ENCODE measurements around the gene BRSK2.

Gene BRSK2

GRCh38 chr11:1480191-1480554, 90.4 kb downstream of the BRSK2 start:
- DNase-seq (ENCODE audit: low read depth in 1 of 2, low spot score in 1 of 2), result no peak

- DNase-seq (ENCODE audit: low read depth in 1 of 2, low spot score in 1 of 2), result no peak
Observed at GRCh38 chr11:1480555-1481482, 91.1 kb downstream of the BRSK2 start.

- DNase-seq (ENCODE audit: low read depth in 1 of 2, low spot score in 1 of 2), result no peak
Observed at GRCh38 chr11:1481483-1481825, 91.7 kb downstream of the BRSK2 start.

- no peak for DNase-seq (ENCODE audit: low read depth in 1 of 2, low spot score in 1 of 2)
Observed at GRCh38 chr11:1481861-1482441, 92.2 kb downstream of the BRSK2 start.

GRCh38 chr11:1482581-1483444, 93.1 kb downstream of the BRSK2 start:
- no peak for DNase-seq (ENCODE audit: low read depth in 1 of 2, low spot score in 1 of 2)

GRCh38 chr11:1483445-1483961, 93.8 kb downstream of the BRSK2 start:
- no peak for DNase-seq (ENCODE audit: low read depth in 1 of 2, low spot score in 1 of 2)

- no peak for DNase-seq (ENCODE audit: low read depth in 1 of 2, low spot score in 1 of 2)
Observed at GRCh38 chr11:1484061-1484671, 94.4 kb downstream of the BRSK2 start.

GRCh38 chr11:1484695-1485503, 95.2 kb downstream of the BRSK2 start:
- no peak for DNase-seq (ENCODE audit: low read depth in 1 of 2, low spot score in 1 of 2)

- DNase-seq (ENCODE audit: low read depth in 1 of 2, low spot score in 1 of 2), result no peak
Observed at GRCh38 chr11:1485504-1485885, 95.8 kb downstream of the BRSK2 start.

- DNase-seq (ENCODE audit: low read depth in 1 of 2, low spot score in 1 of 2), result no peak
Observed at GRCh38 chr11:1486054-1486825, 96.5 kb downstream of the BRSK2 start, which contains the start of gene MOB2. TSS of gene MOB2 (minus strand) at chr11:1486779. CDS start at chr11:1486556, 223 bp downstream.

- no peak for DNase-seq (ENCODE audit: low read depth in 1 of 2, low spot score in 1 of 2)
Observed at GRCh38 chr11:1487091-1487850, 97.5 kb downstream of the BRSK2 start.

- DNase-seq (ENCODE audit: low read depth in 1 of 2, low spot score in 1 of 2), result no peak
Observed at GRCh38 chr11:1487851-1488574, 98.3 kb downstream of the BRSK2 start.

GRCh38 chr11:1488575-1489180, 98.9 kb downstream of the BRSK2 start:
- DNase-seq (ENCODE audit: low read depth in 1 of 2, low spot score in 1 of 2), result no peak

- no peak for DNase-seq (ENCODE audit: low read depth in 1 of 2, low spot score in 1 of 2)
Observed at GRCh38 chr11:1490651-1491050, 100.9 kb downstream of the BRSK2 start.

- DNase-seq (ENCODE audit: low read depth in 1 of 2, low spot score in 1 of 2), result no peak
Observed at GRCh38 chr11:1491379-1491778, 101.6 kb downstream of the BRSK2 start.

GRCh38 chr11:1493650-1494244, 104.0 kb downstream of the BRSK2 start:
- DNase-seq (ENCODE audit: low read depth in 1 of 2, low spot score in 1 of 2), result no peak

- no peak for DNase-seq (ENCODE audit: low read depth in 1 of 2, low spot score in 1 of 2)
Observed at GRCh38 chr11:1494650-1495049, 104.9 kb downstream of the BRSK2 start.
